ENCODE results near the gene CDC34. TPM values are rescaled to one million over a fixed set of nuclear protein-coding genes. Genes with fewer than 3 reads are reported as not detected.

The CDC34 gene
- total and polyA plus RNA-seq, 7 experiments from 2014 or later = 20.4 to 47.3 (median 41.4) TPM

DNA sequence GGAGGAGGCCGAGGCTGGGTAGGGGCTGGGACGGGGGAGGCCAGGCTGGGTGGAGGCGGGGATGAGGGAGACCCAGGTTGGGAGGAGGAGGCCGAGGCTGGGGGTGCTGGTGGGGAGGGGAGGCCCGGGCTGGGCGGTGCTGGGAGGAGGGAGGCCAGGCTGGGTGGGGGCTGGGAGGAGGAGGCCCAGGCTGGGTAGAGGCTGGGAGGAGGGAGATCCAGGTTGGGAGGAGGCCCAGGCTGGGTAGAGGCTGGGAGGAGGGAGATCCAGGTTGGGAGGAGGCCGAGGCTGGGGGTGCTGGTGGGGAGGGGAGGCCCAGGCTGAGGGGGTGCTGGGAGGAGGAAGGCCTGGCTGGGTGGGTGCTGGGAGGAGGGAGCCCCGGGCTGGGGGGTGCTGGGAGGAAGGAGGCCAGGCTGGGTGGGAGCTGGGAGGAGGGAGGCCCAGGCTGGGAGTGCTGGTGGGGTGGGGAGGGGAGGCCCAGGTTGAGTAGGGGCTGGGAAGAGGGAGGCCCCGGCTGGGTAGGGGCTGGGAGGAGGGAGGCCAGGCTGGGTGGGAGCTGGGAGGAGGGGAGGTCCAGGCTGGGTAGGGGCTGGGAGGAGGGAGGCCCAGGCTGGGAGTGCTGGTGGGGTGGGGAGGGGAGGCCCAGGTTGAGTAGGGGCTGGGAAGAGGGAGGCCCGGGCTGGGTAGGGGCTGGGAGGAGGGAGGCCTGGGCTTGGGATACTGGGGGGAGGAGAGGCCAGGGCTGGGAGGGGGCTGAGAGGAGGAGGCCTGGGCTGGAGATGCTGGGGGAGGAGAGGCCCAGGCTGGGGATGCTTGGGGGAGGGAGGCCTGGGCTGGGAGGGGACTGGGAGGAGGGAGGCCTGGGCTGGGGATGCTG lies 13.6 kb upstream of the CDC34 start:
- peaks cover 0 to 15% (median 0%) of the 10 kb centered on the region in 5 donors for H3K36me3 Mint-ChIP-seq
- no peaks in the 10 kb centered on the region for H3K9me3 ChIP-seq (ENCODE audit: control insufficient read depth in 2 of 3, low read length in 3 of 3)
- H3K36me3 ChIP-seq (ENCODE audit: control insufficient read depth in 2 of 3, insufficient read depth in 3 of 3, low read length in 3 of 3) = no peaks in the 10 kb centered on the region
- peaks cover 5 to 34% (median 20%) of the 10 kb centered on the region in 7 donors for H3K4me1 Mint-ChIP-seq
- ChIA-PET POLR2A (interaction anchor here (1.5 to 4.7 kb wide), 3 partner anchors 7 to 14 kb away, joined by 8 to 17 read pairs (median 16); partner anchors contain the start of gene CDC34), CTCF (interaction anchor here (3.8 kb wide), 1 partner anchor 14 kb away, joined by 14 read pairs; the partner anchor contains the start of gene CDC34)
- ATAC-seq = no peak
- H3K27ac Mint-ChIP-seq = peak overlapping the region in 1 of 9 donors; percentile 28
- H3K27me3 ChIP-seq (ENCODE audit: control insufficient read depth in 2 of 2, insufficient read depth in 2 of 2, low read length in 2 of 2) = no peaks in the 10 kb centered on the region
- H3K4me1 ChIP-seq (ENCODE audit: control insufficient read depth in 2 of 2, insufficient read depth in 2 of 2, low read length in 2 of 2) = no peaks in the 10 kb centered on the region
- no peaks in the 10 kb centered on the region for H3K9me3 Mint-ChIP-seq
- intact Hi-C loops (cut with micrococcal nuclease) = no loop called here
- no peak overlapping the region for H3K4me3 ChIP-seq (ENCODE audit: low read length)
- no peak for DNase-seq
- H3K4me3 Mint-ChIP-seq = no peak overlapping the region
- H3K27ac ChIP-seq (ENCODE audit: low read depth, low read length) = peak overlapping the region; percentile 45
- H3K27me3 Mint-ChIP-seq = no peaks in the 10 kb centered on the region

DNA sequence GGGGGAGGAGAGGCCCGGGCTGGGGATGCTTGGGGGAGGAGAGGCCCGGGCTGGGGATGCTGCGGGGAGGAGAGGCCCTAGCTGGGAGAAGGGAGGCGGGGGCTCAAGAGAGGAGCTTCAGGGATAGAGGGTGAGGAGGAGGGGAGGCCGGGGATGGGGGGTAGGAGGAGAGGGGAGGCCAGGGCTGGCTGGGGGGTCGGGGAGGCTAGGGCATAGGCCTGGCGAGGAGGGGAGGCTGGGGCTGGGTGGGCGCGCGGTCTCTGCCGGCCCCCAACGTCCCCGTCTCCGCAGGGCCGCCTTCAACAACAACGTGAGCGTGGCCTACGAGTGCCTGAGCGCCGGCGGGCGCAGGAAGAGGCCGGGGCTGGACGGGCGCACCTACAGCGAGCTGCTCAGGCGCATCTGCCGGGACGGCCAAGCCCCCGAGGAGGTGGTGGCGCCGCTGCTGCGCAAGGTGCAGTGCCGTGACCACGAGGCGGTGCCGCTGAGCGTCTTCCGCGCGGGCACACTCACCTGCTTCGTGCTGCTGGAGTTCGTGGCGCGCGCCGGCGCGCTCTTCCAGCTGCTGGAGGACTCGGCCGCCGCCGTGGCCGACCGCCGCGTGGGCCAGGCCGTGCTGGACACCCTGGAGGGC lies 12.8 kb upstream of the CDC34 start:
- H3K36me3 Mint-ChIP-seq = peaks cover 0 to 11% (median 0%) of the 10 kb centered on the region in 5 donors
- H3K4me1 Mint-ChIP-seq = peaks cover 5 to 31% (median 19%) of the 10 kb centered on the region in 7 donors
- intact Hi-C loops (cut with micrococcal nuclease) = loop anchor here (1.0 kb wide), 2 partner anchors 7 to 13 kb away; partner anchors contain the start of gene CDC34 (in 1 of the 2)
- Histone ChIP-seq H3K9me3 (ENCODE audit: control insufficient read depth in 2 of 3, low read length in 3 of 3) (no peaks in the 10 kb centered on the region), H3K4me3 (ENCODE audit: low read length) (no peak overlapping the region), H3K36me3 (ENCODE audit: control insufficient read depth in 2 of 3, insufficient read depth in 3 of 3, low read length in 3 of 3) (no peaks in the 10 kb centered on the region), H3K27me3 (ENCODE audit: control insufficient read depth in 2 of 2, insufficient read depth in 2 of 2, low read length in 2 of 2) (no peaks in the 10 kb centered on the region), H3K4me1 (ENCODE audit: control insufficient read depth in 2 of 2, insufficient read depth in 2 of 2, low read length in 2 of 2) (no peaks in the 10 kb centered on the region), H3K27ac (ENCODE audit: low read depth, low read length) (peak overlapping the region; percentile 45)
- no peaks in the 10 kb centered on the region for H3K27me3 Mint-ChIP-seq
- H3K27ac Mint-ChIP-seq = peak overlapping the region in 2 of 9 donors; percentile 32 to 67
- H3K4me3 Mint-ChIP-seq = peak overlapping the region in 4 of 10 donors; percentile 35 to 63 (median 40)
- DNase-seq (peak in 8 of 9 donors; percentile 53 to 74 (median 66)), ATAC-seq (peak; percentile 92)
- ChIA-PET CTCF (interaction anchor here (3.8 kb wide), 1 partner anchor 14 kb away, joined by 14 read pairs; the partner anchor contains the start of gene CDC34), POLR2A (interaction anchor here (1.5 to 4.7 kb wide), 3 partner anchors 8 to 13 kb away, joined by 8 to 17 read pairs (median 16); partner anchors contain the start of gene CDC34)
- H3K9me3 Mint-ChIP-seq = no peaks in the 10 kb centered on the region

DNA sequence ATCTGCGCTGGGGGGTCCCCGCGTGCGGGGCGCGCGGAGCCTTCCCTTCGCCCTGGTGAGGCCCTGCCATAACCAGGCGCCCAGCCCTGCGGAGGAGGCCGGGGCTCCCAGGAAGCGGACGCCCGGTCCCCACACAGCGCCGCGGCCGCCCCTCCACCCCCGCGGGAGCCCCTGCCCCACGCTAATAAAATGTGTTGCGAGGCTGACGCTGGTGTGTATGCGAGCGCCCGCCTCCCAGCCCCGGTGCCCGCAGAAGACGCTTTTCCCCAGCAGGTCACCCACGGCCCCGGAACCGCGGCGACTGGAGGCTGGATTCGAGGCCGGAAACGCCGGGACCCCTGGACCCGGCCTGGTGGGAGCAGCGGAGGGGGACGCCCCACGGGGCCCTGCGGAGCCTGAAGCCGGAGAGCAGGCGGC lies 12.1 kb upstream of the CDC34 start:
- Histone ChIP-seq H3K9me3 (ENCODE audit: control insufficient read depth in 2 of 3, low read length in 3 of 3) (no peaks in the 10 kb centered on the region), H3K36me3 (ENCODE audit: control insufficient read depth in 2 of 3, insufficient read depth in 3 of 3, low read length in 3 of 3) (no peaks in the 10 kb centered on the region), H3K27ac (ENCODE audit: low read depth, low read length) (no peak overlapping the region), H3K27me3 (ENCODE audit: control insufficient read depth in 2 of 2, insufficient read depth in 2 of 2, low read length in 2 of 2) (no peaks in the 10 kb centered on the region), H3K4me3 (ENCODE audit: low read length) (no peak overlapping the region), H3K4me1 (ENCODE audit: control insufficient read depth in 2 of 2, insufficient read depth in 2 of 2, low read length in 2 of 2) (no peaks in the 10 kb centered on the region)
- intact Hi-C loops (cut with micrococcal nuclease) = loop anchor here (1.0 kb wide), 2 partner anchors 8 to 12 kb away; partner anchors contain the start of gene CDC34 (in 1 of the 2)
- peaks cover 0 to 27% (median 12%) of the 10 kb centered on the region in 7 donors for H3K4me1 Mint-ChIP-seq
- peaks cover 0 to 5% (median 0%) of the 10 kb centered on the region in 5 donors for H3K36me3 Mint-ChIP-seq
- ChIA-PET POLR2A (interaction anchor here (0.6 to 4.7 kb wide), 4 partner anchors 8 to 13 kb away, joined by 3 to 17 read pairs (median 12); partner anchors contain the start of gene CDC34), CTCF (interaction anchor here (1.4 to 3.8 kb wide), 2 partner anchors 13 to 65 kb away, joined by 3 to 14 read pairs; partner anchors contain the start of gene CDC34)
- no peaks in the 10 kb centered on the region for H3K27me3 Mint-ChIP-seq
- no peak for ATAC-seq
- H3K4me3 Mint-ChIP-seq = no peak overlapping the region
- H3K27ac Mint-ChIP-seq = no peak overlapping the region
- H3K9me3 Mint-ChIP-seq = no peaks in the 10 kb centered on the region
- DNase-seq = no peak

DNA sequence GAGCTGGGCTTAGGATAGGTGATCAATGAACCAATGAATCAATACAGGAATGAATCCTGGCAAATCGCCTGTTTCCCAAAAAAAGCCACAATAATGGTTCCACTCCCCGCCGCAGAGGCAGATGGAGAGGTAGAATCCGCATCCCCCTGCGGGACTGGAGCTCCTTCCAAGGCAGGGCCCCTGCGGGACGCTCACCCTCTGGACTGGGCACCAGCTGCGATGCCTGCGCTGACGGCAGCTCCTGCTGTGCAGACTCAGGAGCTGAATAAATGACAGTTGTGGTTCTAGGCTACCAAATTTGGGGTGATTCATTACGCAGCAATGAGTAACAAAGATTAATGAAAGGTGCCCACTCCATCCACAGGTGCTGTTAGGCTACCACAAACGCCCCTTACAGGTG lies 8.8 kb upstream of the CDC34 start:
- POLR2A ChIA-PET = interaction anchor here (0.7 to 4.7 kb wide), 4 partner anchors 8 to 140 kb away, joined by 3 to 17 read pairs (median 10); partner anchors contain the start of genes CDC34 and RNF126

DNA sequence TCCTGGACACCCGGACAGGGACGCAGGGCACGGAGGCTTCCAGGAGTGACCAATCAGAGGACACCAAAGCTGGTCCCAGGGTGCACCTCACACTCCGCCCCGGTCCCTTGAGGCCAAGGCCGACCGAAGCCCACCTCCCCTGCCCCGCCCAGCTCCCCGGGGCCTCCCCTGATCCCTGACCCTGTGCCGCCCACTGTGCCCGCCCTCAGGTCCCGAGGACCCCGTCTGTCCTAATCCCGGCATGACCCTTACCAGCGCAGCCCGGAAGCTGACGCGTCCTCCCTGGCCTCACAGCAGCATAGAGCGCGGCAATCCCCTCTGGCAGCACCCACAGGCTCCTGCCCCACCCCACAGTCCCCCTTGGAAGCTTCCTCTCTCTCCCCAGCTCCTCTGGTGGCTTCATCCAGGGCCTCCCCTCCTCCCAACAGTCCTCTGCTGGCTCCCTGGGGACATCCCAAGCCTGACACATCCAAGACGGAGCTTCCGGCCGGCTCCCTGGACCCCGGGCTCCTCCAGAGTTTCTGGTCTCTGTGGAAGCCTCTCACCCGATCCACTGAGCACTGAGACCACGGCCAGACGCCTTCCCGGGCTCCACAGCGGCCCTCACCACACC lies 7.4 kb upstream of the CDC34 start:
- Mint-ChIP-seq H3K9me3 (peaks cover 0 to 4% (median 0%) of the 10 kb centered on the region in 11 donors), H3K36me3 (no peaks in the 10 kb centered on the region), H3K27ac (no peak overlapping the region), H3K27me3 (peaks cover 0 to 8% (median 0%) of the 10 kb centered on the region in 5 donors), H3K4me3 (no peak overlapping the region), H3K4me1 (peaks cover 0 to 24% (median 6%) of the 10 kb centered on the region in 7 donors)
- Histone ChIP-seq H3K4me3 (ENCODE audit: low read length) (no peak overlapping the region), H3K4me1 (ENCODE audit: control insufficient read depth in 2 of 2, insufficient read depth in 2 of 2, low read length in 2 of 2) (no peaks in the 10 kb centered on the region), H3K36me3 (ENCODE audit: control insufficient read depth in 2 of 3, insufficient read depth in 3 of 3, low read length in 3 of 3) (no peaks in the 10 kb centered on the region), H3K27ac (ENCODE audit: low read depth, low read length) (no peak overlapping the region), H3K9me3 (ENCODE audit: control insufficient read depth in 2 of 3, low read length in 3 of 3) (no peaks in the 10 kb centered on the region), H3K27me3 (ENCODE audit: control insufficient read depth in 2 of 2, insufficient read depth in 2 of 2, low read length in 2 of 2) (no peaks in the 10 kb centered on the region)
- POLR2A ChIA-PET = interaction anchor here (1.3 kb wide), 1 partner anchor 13 kb away, joined by 5 read pairs; no protein-coding TSS in a partner anchor
- DNase-seq (no peak), ATAC-seq (no peak)
- CTCF ChIA-PET = no interaction called here
- intact Hi-C loops (cut with micrococcal nuclease) = no loop called here

More for the DNA sequence above, 8.8 kb upstream of the CDC34 start:
- Histone ChIP-seq H3K9me3 (ENCODE audit: control insufficient read depth in 2 of 3, low read length in 3 of 3) (no peaks in the 10 kb centered on the region), H3K4me1 (ENCODE audit: control insufficient read depth in 2 of 2, insufficient read depth in 2 of 2, low read length in 2 of 2) (no peaks in the 10 kb centered on the region), H3K4me3 (ENCODE audit: low read length) (no peak overlapping the region), H3K27me3 (ENCODE audit: control insufficient read depth in 2 of 2, insufficient read depth in 2 of 2, low read length in 2 of 2) (no peaks in the 10 kb centered on the region), H3K36me3 (ENCODE audit: control insufficient read depth in 2 of 3, insufficient read depth in 3 of 3, low read length in 3 of 3) (no peaks in the 10 kb centered on the region), H3K27ac (ENCODE audit: low read depth, low read length) (no peak overlapping the region)
- H3K4me1 Mint-ChIP-seq = peaks cover 0 to 24% (median 4%) of the 10 kb centered on the region in 7 donors
- ATAC-seq = no peak
- peaks cover 0 to 8% (median 0%) of the 10 kb centered on the region in 5 donors for H3K27me3 Mint-ChIP-seq
- H3K4me3 Mint-ChIP-seq = peak overlapping the region in 3 of 10 donors; percentile 32 to 62 (median 49)
- H3K36me3 Mint-ChIP-seq = no peaks in the 10 kb centered on the region
- no peak for DNase-seq
- CTCF ChIA-PET = interaction anchor here (0.6 kb wide), 1 partner anchor 33 kb away, joined by 4 read pairs; no protein-coding TSS in a partner anchor
- H3K9me3 Mint-ChIP-seq = peaks cover 0 to 4% (median 0%) of the 10 kb centered on the region in 11 donors
- intact Hi-C loops (cut with micrococcal nuclease) = no loop called here
- H3K27ac Mint-ChIP-seq = peak overlapping the region in 1 of 9 donors; percentile 61

DNA sequence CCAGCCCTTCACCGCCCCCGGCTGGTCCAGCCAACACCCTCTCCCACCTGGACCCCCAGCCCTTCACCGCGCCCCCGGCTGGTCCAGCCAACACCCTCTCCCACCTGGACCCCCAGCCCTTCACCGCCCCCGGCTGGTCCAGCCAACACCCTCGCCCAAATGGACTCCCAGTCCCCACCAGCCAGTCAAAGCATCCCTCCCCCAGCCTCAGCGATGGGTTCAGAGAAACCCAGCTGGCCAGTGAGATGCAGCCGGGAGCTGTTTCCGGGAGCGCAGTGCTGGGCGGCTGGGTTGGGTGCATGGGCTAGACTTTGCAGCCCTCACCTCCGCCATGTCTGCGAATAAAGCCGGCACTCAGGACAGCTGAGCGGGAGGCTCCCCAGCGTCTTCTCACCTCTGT lies 6.5 kb upstream of the CDC34 start:
- no peaks in the 10 kb centered on the region for H3K27me3 ChIP-seq (ENCODE audit: control insufficient read depth in 2 of 2, insufficient read depth in 2 of 2, low read length in 2 of 2)
- ChIA-PET POLR2A (interaction anchor here (1.3 kb wide), 1 partner anchor 14 kb away, joined by 5 read pairs; no protein-coding TSS in a partner anchor), CTCF (no interaction called here)
- peak overlapping the region in 1 of 9 donors; percentile 50 for H3K27ac Mint-ChIP-seq
- DNase-seq (no peak), ATAC-seq (no peak)
- no peaks in the 10 kb centered on the region for H3K36me3 ChIP-seq (ENCODE audit: control insufficient read depth in 2 of 3, insufficient read depth in 3 of 3, low read length in 3 of 3)
- intact Hi-C loops (cut with micrococcal nuclease) = no loop called here
- H3K4me3 ChIP-seq (ENCODE audit: low read length) = no peak overlapping the region
- peaks cover 0 to 24% (median 6%) of the 10 kb centered on the region in 7 donors for H3K4me1 Mint-ChIP-seq
- no peak overlapping the region for H3K27ac ChIP-seq (ENCODE audit: low read depth, low read length)
- H3K4me3 Mint-ChIP-seq = no peak overlapping the region
- peaks cover 0 to 8% (median 0%) of the 10 kb centered on the region in 5 donors for H3K27me3 Mint-ChIP-seq
- no peaks in the 10 kb centered on the region for H3K9me3 ChIP-seq (ENCODE audit: control insufficient read depth in 2 of 3, low read length in 3 of 3)
- no peaks in the 10 kb centered on the region for H3K4me1 ChIP-seq (ENCODE audit: control insufficient read depth in 2 of 2, insufficient read depth in 2 of 2, low read length in 2 of 2)
- no peaks in the 10 kb centered on the region for H3K36me3 Mint-ChIP-seq
- peaks cover 0 to 4% (median 0%) of the 10 kb centered on the region in 11 donors for H3K9me3 Mint-ChIP-seq
